ENCODE data around the gene IL26. TPM values are rescaled to one million over a fixed set of nuclear protein-coding genes. Genes with fewer than 3 reads are reported as not detected.

IL26 gene
- total and polyA plus RNA-seq, 7 donors = not detected

GRCh38 chr12:68203460-68203875 is 22.1 kb downstream of the IL26 start:
- TF ChIP-seq, protein P1, sequence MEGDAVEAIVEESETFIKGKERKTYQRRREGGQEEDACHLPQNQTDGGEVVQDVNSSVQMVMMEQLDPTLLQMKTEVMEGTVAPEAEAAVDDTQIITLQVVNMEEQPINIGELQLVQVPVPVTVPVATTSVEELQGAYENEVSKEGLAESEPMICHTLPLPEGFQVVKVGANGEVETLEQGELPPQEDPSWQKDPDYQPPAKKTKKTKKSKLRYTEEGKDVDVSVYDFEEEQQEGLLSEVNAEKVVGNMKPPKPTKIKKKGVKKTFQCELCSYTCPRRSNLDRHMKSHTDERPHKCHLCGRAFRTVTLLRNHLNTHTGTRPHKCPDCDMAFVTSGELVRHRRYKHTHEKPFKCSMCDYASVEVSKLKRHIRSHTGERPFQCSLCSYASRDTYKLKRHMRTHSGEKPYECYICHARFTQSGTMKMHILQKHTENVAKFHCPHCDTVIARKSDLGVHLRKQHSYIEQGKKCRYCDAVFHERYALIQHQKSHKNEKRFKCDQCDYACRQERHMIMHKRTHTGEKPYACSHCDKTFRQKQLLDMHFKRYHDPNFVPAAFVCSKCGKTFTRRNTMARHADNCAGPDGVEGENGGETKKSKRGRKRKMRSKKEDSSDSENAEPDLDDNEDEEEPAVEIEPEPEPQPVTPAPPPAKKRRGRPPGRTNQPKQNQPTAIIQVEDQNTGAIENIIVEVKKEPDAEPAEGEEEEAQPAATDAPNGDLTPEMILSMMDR (IDR thresholded peaks at IDR 0.05) = no peak
- no peak overlapping the region for H3K4me3 ChIP-seq
- ATAC-seq = no peak
- H3K36me3 ChIP-seq (ENCODE audit: insufficient read depth in 1 of 2, low read depth in 1 of 2) = no peaks in the 10 kb centered on the region
- no peaks in the 10 kb centered on the region for H3K9me3 ChIP-seq
- WGBS, 3 donors = 83 to 88% (median 86%) methylated on average over 5 of the region's 5 CpGs
- DNase-seq = no peak
- H3K4me1 ChIP-seq = no peaks in the 10 kb centered on the region
- intact Hi-C loops (cut with DNase I) = no loop called here
- H3K27me3 ChIP-seq (ENCODE audit: insufficient read depth in 3 of 3, low read length in 2 of 3) = no peaks in the 10 kb centered on the region
- H3K27ac ChIP-seq = no peak overlapping the region

DNA sequence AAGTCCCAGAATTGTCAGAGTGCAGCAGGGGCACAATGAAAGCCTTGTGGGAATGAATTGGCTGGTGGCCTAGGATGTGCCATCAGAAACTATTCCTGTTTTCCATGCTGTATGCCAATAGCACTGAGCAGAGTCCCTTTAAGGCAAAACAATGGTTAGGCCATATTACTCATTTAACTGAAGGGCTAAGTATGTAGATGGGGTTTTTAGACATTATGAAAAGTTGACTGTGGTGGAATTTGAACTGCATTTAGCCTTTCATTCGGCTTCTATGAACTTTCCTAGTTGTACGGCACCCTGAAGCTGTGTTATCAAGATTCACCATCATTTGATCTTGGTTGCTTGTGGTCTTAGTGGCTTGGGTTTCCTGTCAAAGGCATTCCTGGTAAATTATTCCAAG is 24.8 kb downstream of the IL26 start:
- H3K27ac ChIP-seq = no peak overlapping the region
- WGBS, 3 donors = 76 to 91% (median 90%) methylated on average over 2 of the region's 2 CpGs
- DNase-seq (no peak), ATAC-seq (no peak)
- no peaks in the 10 kb centered on the region for H3K4me1 ChIP-seq
- TF ChIP-seq, protein P1 (IDR thresholded peaks at IDR 0.05) = no peak
- no peaks in the 10 kb centered on the region for H3K27me3 ChIP-seq (ENCODE audit: insufficient read depth in 3 of 3, low read length in 2 of 3)
- no peak overlapping the region for H3K4me3 ChIP-seq
- no peaks in the 10 kb centered on the region for H3K9me3 ChIP-seq
- no peaks in the 10 kb centered on the region for H3K36me3 ChIP-seq (ENCODE audit: insufficient read depth in 1 of 2, low read depth in 1 of 2)
- intact Hi-C loops (cut with DNase I) = no loop called here

- Histone ChIP-seq H3K36me3 (ENCODE audit: insufficient read depth in 1 of 2, low read depth in 1 of 2) (no peaks in the 10 kb centered on the region), H3K9me3 (no peaks in the 10 kb centered on the region), H3K27me3 (ENCODE audit: insufficient read depth in 3 of 3, low read length in 2 of 3) (no peaks in the 10 kb centered on the region), H3K4me1 (no peaks in the 10 kb centered on the region), H3K27ac (no peak overlapping the region), H3K4me3 (no peak overlapping the region)
- TF ChIP-seq, protein P1 (IDR thresholded peaks at IDR 0.05) = no peak
- DNase-seq = no peak
- WGBS, 3 donors = 96 to 100% (median 100%) methylated on average over 1 of the region's 1 CpG
- no peak for ATAC-seq
- intact Hi-C loops (cut with DNase I) = no loop called here
These were observed 26.5 kb downstream of the IL26 start for GRCh38 chr12:68199127-68199526.

GRCh38 chr12:68198507-68199086 is 27.0 kb downstream of the IL26 start:
- Histone ChIP-seq H3K27ac (no peak overlapping the region), H3K4me3 (no peak overlapping the region), H3K4me1 (no peaks in the 10 kb centered on the region), H3K9me3 (no peaks in the 10 kb centered on the region), H3K27me3 (ENCODE audit: insufficient read depth in 3 of 3, low read length in 2 of 3) (no peaks in the 10 kb centered on the region), H3K36me3 (ENCODE audit: insufficient read depth in 1 of 2, low read depth in 1 of 2) (no peaks in the 10 kb centered on the region)
- WGBS, 3 donors = 72 to 82% (median 77%) methylated on average over 12 of the region's 12 CpGs
- intact Hi-C loops (cut with DNase I) = no loop called here
- TF ChIP-seq, protein P1 (IDR thresholded peaks at IDR 0.05) = no peak
- ATAC-seq (no peak), DNase-seq (no peak)

GRCh38 chr12:68190301-68190700 is 35.3 kb downstream of the IL26 start:
- Histone ChIP-seq H3K4me1 (no peaks in the 10 kb centered on the region), H3K4me3 (no peak overlapping the region), H3K27ac (no peak overlapping the region), H3K36me3 (ENCODE audit: insufficient read depth in 1 of 2, low read depth in 1 of 2) (no peaks in the 10 kb centered on the region), H3K27me3 (ENCODE audit: insufficient read depth in 3 of 3, low read length in 2 of 3) (no peaks in the 10 kb centered on the region), H3K9me3 (no peaks in the 10 kb centered on the region)
- intact Hi-C loops (cut with DNase I) = no loop called here
- TF ChIP-seq, protein P1 (IDR thresholded peaks at IDR 0.05) = no peak
- no peak for DNase-seq
- no peak for ATAC-seq
